GM12878 (cell line): ENCODE measurements around the gene PROC. TPM values are rescaled to one million over a fixed set of nuclear protein-coding genes. Genes with fewer than 3 reads are reported as not detected.

Experiments
- ATAC-seq: fragments of 200-7000 bp; cut with Tn5 transposase; 3 replicates; pipeline ENCODE4 v1.9.1; 2020; ENCODE audit warnings: mild to moderate bottlenecking, moderate library complexity
- BruUV-seq: library from RNA; stranded (reverse); fragments of 400-500 nt; replicated peaks from 2 replicates; lab custom pipeline; 2021; lab: Mats Ljungman, UMichigan
- CTCF ChIA-PET: fragments of 300-600 bp; sonication (Branson Sonifier 250); formaldehyde crosslinking; extraction: SDS; loops from one replicate; lab custom pipeline; 2021; ENCODE audit warnings: inconsistent platforms; lab: Yijun Ruan, JAX
- POLR2A ChIA-PET: fragments of 350-600 bp; formaldehyde crosslinking; extraction: SDS; loops from one replicate; lab custom pipeline; 2021; ENCODE audit warnings: inconsistent platforms; lab: Charles Lee
- RAD21 ChIA-PET: fragments of 300-600 bp; sonication (Branson Sonifier 250); formaldehyde crosslinking; loops from one replicate; lab custom pipeline; 2023; ENCODE audit warnings: antibody characterized with exemption; ENCODE audit not compliant: unreplicated experiment; lab: Charles Lee
- SMC1A ChIA-PET: fragments of 300-600 bp; sonication (Branson Sonifier 250); formaldehyde crosslinking; loops from one replicate; lab custom pipeline; 2023; ENCODE audit not compliant: unreplicated experiment, uncharacterized antibody; lab: Charles Lee
- DNase-seq: peaks from one replicate; pipeline ENCODE4 v3.0.0-alpha.2; 2011; ENCODE audit warnings: low read depth, low spot score
- FAIRE-seq: peaks from 3 replicates; lab custom pipeline; 2011; peaks lifted over from hg19 to GRCh38; lab: Jason Lieb, UNC
- H2AFZ ChIP-seq: 2 replicates; pipeline ENCODE4 v1.6.0; 2011; ENCODE audit warnings: low read depth, low read length, control low read depth; ENCODE audit not compliant: control insufficient read depth
- H3K27ac ChIP-seq: 2 replicates; pipeline ENCODE4 v1.5.1; 2011; ENCODE audit warnings: control low read depth; ENCODE audit not compliant: control insufficient read depth, insufficient read depth
- H3K27me3 ChIP-seq, 2 experiments: replicated peaks in 1 of 2; 2 replicates each; pipeline versions ENCODE4 v1.6.0 to v1.6.1; 2011; ENCODE audit warnings: low read length in 1 of 2; ENCODE audit not compliant: control insufficient read depth in 2 of 2, insufficient read depth in 2 of 2
- H3K36me3 ChIP-seq, 2 experiments: 2 replicates each; pipeline ENCODE4 v1.5.1; 2011; ENCODE audit warnings: low read length in 1 of 2; ENCODE audit not compliant: control insufficient read depth in 2 of 2, insufficient read depth in 2 of 2
- H3K4me1 ChIP-seq: 2 replicates; pipeline ENCODE4 v1.6.1; 2011; ENCODE audit warnings: mild to moderate bottlenecking, low read length, moderate library complexity, mixed read lengths; ENCODE audit not compliant: control insufficient read depth, insufficient read depth
- H3K4me2 ChIP-seq: 2 replicates; pipeline ENCODE4 v1.6.0; 2011; ENCODE audit warnings: control low read depth; ENCODE audit not compliant: control insufficient read depth, insufficient read depth
- H3K4me3 ChIP-seq: fragments of 200-600 bp; sonication (generic); 2 replicates; pipeline ENCODE4 v1.5.1; 2016
- H3K79me2 ChIP-seq: 2 replicates; pipeline ENCODE4 v1.6.0; 2011; ENCODE audit warnings: low read length; ENCODE audit not compliant: control insufficient read depth, insufficient read depth
- H3K9ac ChIP-seq: 2 replicates; pipeline ENCODE4 v1.8.0; 2011; ENCODE audit warnings: low read length, control low read depth, mixed read lengths; ENCODE audit not compliant: control insufficient read depth, insufficient read depth
- H3K9me3 ChIP-seq: replicated peaks from 3 replicates; pipeline ENCODE4 v1.5.1; 2011; ENCODE audit warnings: mild to moderate bottlenecking, low read length; ENCODE audit not compliant: control insufficient read depth, insufficient read depth
- H4K20me1 ChIP-seq: 2 replicates; pipeline ENCODE4 v1.6.0; 2011; ENCODE audit not compliant: control insufficient read depth, insufficient read depth
- EP300 ChIP-seq, 2 experiments: fragments of 150-350 bp in 1 of 2; IDR thresholded peaks; 2 replicates each; pipeline ENCODE4 v1.6.1; 2011 to 2012; ENCODE audit warnings: low read depth in 2 of 2, low read length in 2 of 2, borderline replicate concordance in 1 of 2, improper control_type of control experiment in 1 of 2, inconsistent platforms in 1 of 2; ENCODE audit not compliant: control insufficient read depth in 1 of 2
- ESRRA ChIP-seq: IDR thresholded peaks from 2 replicates; pipeline ENCODE4 v1.6.1; 2012; ENCODE audit warnings: mild to moderate bottlenecking, low read length, improper control_type of control experiment
- GATAD2B ChIP-seq: fragments of 450-650 bp; conservative IDR thresholded peaks from 2 replicates; pipeline ENCODE4 v1.6.1; 2017; ENCODE audit warnings: low read depth, mild to moderate bottlenecking, moderate library complexity
- MXI1 ChIP-seq: fragments of 150-350 bp; IDR thresholded peaks from 2 replicates; pipeline ENCODE4 v1.6.1; 2011; ENCODE audit warnings: low read depth, mild to moderate bottlenecking, inconsistent platforms, low read length, improper control_type of control experiment
- NFYA ChIP-seq: IDR thresholded peaks from 2 replicates; pipeline ENCODE4 v1.6.1; 2011; ENCODE audit warnings: low read depth, mild to moderate bottlenecking, low read length, improper control_type of control experiment, borderline replicate concordance
- NFYB ChIP-seq: IDR thresholded peaks from 2 replicates; pipeline ENCODE4 v1.6.1; 2011; ENCODE audit warnings: low read depth, mild to moderate bottlenecking, low read length, improper control_type of control experiment, moderate library complexity; ENCODE audit not compliant: insufficient read depth
- PAX5 ChIP-seq: IDR thresholded peaks from 2 replicates; pipeline ENCODE4 v1.6.1; 2011; ENCODE audit warnings: low read depth, low read length, borderline replicate concordance
- SREBF1 ChIP-seq: IDR thresholded peaks from 2 replicates; pipeline ENCODE4 v1.6.1; 2012; ENCODE audit warnings: mild to moderate bottlenecking, low read length
- TCF3 ChIP-seq: IDR thresholded peaks from 2 replicates; pipeline ENCODE4 v1.6.1; 2012; ENCODE audit warnings: low read depth, mild to moderate bottlenecking, low read length, borderline replicate concordance; ENCODE audit not compliant: insufficient read depth
- WGBS: methylation state at CpG from one replicate; pipeline ENCODE4 v1.1.6; 2016; ENCODE audit warnings: low lambda C conversion rate; ENCODE audit not compliant: insufficient replicate concordance, insufficient coverage; ENCODE audit errors: missing lambda C conversion rate; 5-methylcytosine and 5-hydroxymethylcytosine counted together
- in situ Hi-C: fragments of 300-500 bp; cut with MboI; formaldehyde crosslinking; loops from 9 replicates; pipeline ENCODE4 v1.14.3; 2018; ENCODE audit warnings: mixed read lengths
- intact Hi-C: fragments of 100-400 bp; cut with micrococcal nuclease; formaldehyde crosslinking; loops from one replicate; pipeline ENCODE4 v1.14.2; 2022; ENCODE audit not compliant: unreplicated experiment
- polyA plus RNA-seq, 11 experiments: library from polyadenylated mRNA; depleted of rRNA in 4 of 11; unstranded in 6 of 11; stranded (reverse) in 5 of 11; fragments of >200 nt; fragmentation: Nextera tagmentation in 4 of 11; fragmentation: Illumina TruSeq in 1 of 11; extraction: Ambion mirVana in 4 of 11; extraction: Trizol in 1 of 11; gene quantifications; 1 replicate in 1 of 11; 2 replicates in 10 of 11; pipeline versions ENCODE4 v1.2.1 to v1.2.3, GENCODE V29; 2011 to 2016; ENCODE audit warnings: inconsistent platforms in 2 of 11, missing spikeins in 2 of 11, low read depth in 1 of 11
- total RNA-seq, 4 experiments: library from RNA; depleted of rRNA in 3 of 4; stranded (reverse); fragments of >200 nt in 3 of 4; fragmentation: Illumina TruSeq in 1 of 4; extraction: Trizol in 1 of 4; gene quantifications; 2 replicates each; pipeline versions ENCODE4 v1.2.1 to v1.2.3, GENCODE V29; 2013 to 2021
- TF ChIP-seq, protein P1 (sequence below): IDR thresholded peaks from 2 replicates; pipeline ENCODE4 v1.6.1; 2011; ENCODE audit warnings: low read depth, mild to moderate bottlenecking, low read length, moderate library complexity, borderline replicate concordance; ENCODE audit errors: extremely low read depth
- TF ChIP-seq, protein P2 (sequence below): IDR thresholded peaks from 2 replicates; pipeline ENCODE4 v1.6.1; 2012; ENCODE audit warnings: low read depth, low read length, improper control_type of control experiment

The PROC gene
- total and polyA plus RNA-seq, 10 of the 15 experiments (the other 5 are each of a cell fraction or from before 2014, with no cell fraction given) = not detected

DNA sequence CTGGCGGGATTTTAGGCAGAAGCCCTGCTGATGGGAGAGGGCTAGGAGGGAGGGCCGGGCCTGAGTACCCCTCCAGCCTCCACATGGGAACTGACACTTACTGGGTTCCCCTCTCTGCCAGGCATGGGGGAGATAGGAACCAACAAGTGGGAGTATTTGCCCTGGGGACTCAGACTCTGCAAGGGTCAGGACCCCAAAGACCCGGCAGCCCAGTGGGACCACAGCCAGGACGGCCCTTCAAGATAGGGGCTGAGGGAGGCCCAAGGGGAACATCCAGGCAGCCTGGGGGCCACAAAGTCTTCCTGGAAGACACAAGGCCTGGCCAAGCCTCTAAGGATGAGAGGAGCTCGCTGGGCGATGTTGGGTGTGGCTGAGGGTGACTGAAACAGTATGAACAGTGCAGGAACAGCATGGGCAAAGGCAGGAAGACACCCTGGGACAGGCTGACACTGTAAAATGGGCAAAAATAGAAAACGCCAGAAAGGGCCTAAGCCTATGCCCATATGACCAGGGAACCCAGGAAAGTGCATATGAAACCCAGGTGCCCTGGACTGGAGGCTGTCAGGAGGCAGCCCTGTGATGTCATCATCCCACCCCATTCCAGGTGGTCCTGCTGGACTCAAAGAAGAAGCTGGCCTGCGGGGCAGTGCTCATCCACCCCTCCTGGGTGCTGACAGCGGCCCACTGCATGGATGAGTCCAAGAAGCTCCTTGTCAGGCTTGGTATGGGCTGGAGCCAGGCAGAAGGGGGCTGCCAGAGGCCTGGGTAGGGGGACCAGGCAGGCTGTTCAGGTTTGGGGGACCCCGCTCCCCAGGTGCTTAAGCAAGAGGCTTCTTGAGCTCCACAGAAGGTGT lies 8.5 kb downstream of the PROC start:
- H3K27me3 ChIP-seq = peaks cover 4 to 6% of the 10 kb centered on the region in 2 experiments
- no peak for FAIRE-seq

More for the DNA sequence above, 8.5 kb downstream of the PROC start:
- no peak for TF ChIP-seq SREBF1
- no peak for TF ChIP-seq ESRRA
- TF ChIP-seq, protein P1, sequence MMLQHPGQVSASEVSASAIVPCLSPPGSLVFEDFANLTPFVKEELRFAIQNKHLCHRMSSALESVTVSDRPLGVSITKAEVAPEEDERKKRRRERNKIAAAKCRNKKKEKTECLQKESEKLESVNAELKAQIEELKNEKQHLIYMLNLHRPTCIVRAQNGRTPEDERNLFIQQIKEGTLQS = no peak
- no peak for TF ChIP-seq GATAD2B
- TF ChIP-seq, protein P2, sequence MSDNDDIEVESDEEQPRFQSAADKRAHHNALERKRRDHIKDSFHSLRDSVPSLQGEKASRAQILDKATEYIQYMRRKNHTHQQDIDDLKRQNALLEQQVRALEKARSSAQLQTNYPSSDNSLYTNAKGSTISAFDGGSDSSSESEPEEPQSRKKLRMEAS = no peak
- TF ChIP-seq TCF3 = no peak
- no peak for TF ChIP-seq PAX5
- TF ChIP-seq EP300 (IDR thresholded peaks at IDR 0.05; ENCODE audit: borderline replicate concordance in 1 of 2, control insufficient read depth in 1 of 2, low read depth in 2 of 2, low read length in 2 of 2) = no peak
- TF ChIP-seq MXI1 = no peak
- no peak for TF ChIP-seq NFYB
- no peak for TF ChIP-seq NFYA
- 56% methylated on average over 10 of the region's 10 CpGs for WGBS
- SMC1A ChIA-PET = interaction anchor here (0.5 kb wide), 1 partner anchor 182 kb away, joined by 3 read pairs; no protein-coding TSS in a partner anchor
- POLR2A ChIA-PET = no interaction called here
- in situ Hi-C loops = no loop called here
- Histone ChIP-seq H3K4me3 (no peak overlapping the region), H3K27ac (no peak overlapping the region), H2AFZ (no peak overlapping the region), H3K4me1 (no peaks in the 10 kb centered on the region), H3K4me2 (no peak overlapping the region), H3K9me3 (no peaks in the 10 kb centered on the region), H3K79me2 (no peaks in the 10 kb centered on the region), H4K20me1 (no peaks in the 10 kb centered on the region), H3K36me3 (no peaks in the 10 kb centered on the region), H3K9ac (no peak overlapping the region)
- DNase-seq (no peak), ATAC-seq (no peak)
- intact Hi-C loops = no loop called here
- CTCF ChIA-PET = no interaction called here
- RAD21 ChIA-PET = no interaction called here
- no TSS peak for BruUV-seq
